Mammary epithelial cell (primary cell): ENCODE measurements around the gene CHD9NB.

Experiments used
- EZH2 ChIP-seq: IDR thresholded peaks from 2 replicates; pipeline ENCODE4 v1.6.1; 2012; ENCODE audit warnings: low read length, inconsistent platforms, borderline replicate concordance
- TF ChIP-seq, protein P1 (sequence below), 2 donors: IDR thresholded peaks in 1 of 2; conservative IDR thresholded peaks in 1 of 2; 2 replicates each; pipeline ENCODE4 v1.5.1; 2011 to 2012; ENCODE audit warnings: inconsistent platforms in 2 of 2, low read length in 2 of 2, mild to moderate bottlenecking in 2 of 2, control low read depth in 1 of 2, low read depth in 1 of 2; ENCODE audit not compliant: insufficient read depth in 1 of 2; ENCODE audit errors: extremely low read depth in 1 of 2

GRCh38 chr16:53014287-53014686, 38.4 kb downstream of the CHD9NB start:
- TF ChIP-seq, protein P1, sequence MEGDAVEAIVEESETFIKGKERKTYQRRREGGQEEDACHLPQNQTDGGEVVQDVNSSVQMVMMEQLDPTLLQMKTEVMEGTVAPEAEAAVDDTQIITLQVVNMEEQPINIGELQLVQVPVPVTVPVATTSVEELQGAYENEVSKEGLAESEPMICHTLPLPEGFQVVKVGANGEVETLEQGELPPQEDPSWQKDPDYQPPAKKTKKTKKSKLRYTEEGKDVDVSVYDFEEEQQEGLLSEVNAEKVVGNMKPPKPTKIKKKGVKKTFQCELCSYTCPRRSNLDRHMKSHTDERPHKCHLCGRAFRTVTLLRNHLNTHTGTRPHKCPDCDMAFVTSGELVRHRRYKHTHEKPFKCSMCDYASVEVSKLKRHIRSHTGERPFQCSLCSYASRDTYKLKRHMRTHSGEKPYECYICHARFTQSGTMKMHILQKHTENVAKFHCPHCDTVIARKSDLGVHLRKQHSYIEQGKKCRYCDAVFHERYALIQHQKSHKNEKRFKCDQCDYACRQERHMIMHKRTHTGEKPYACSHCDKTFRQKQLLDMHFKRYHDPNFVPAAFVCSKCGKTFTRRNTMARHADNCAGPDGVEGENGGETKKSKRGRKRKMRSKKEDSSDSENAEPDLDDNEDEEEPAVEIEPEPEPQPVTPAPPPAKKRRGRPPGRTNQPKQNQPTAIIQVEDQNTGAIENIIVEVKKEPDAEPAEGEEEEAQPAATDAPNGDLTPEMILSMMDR (conservative IDR thresholded peaks at IDR 0.05 in 1 of 2, IDR thresholded peaks at IDR 0.05 in 1 of 2; ENCODE audit: extremely low read depth in 1 of 2, insufficient read depth in 1 of 2, low read depth in 1 of 2, low read length in 2 of 2) = no peak
- no peak for TF ChIP-seq EZH2
